SK-N-SH (cell line): ENCODE data around the gene E4F1. TPM values are rescaled to one million over a fixed set of nuclear protein-coding genes. Genes with fewer than 3 reads are reported as not detected.

Experiments used
- CTCF ChIP-seq: fragments of 200-600 bp; sonication (generic); IDR thresholded peaks from 2 replicates; pipeline ENCODE4 v1.6.1; 2017; ENCODE audit warnings: antibody characterized with exemption, mild to moderate bottlenecking, moderate library complexity
- ELF1 ChIP-seq: IDR thresholded peaks from 2 replicates; pipeline ENCODE4 v1.4.0; 2012
- EP300 ChIP-seq, 2 experiments: IDR thresholded peaks; 2 replicates each; pipeline versions ENCODE4 v1.4.0 to v1.6.1; 2012; ENCODE audit warnings: borderline replicate concordance in 1 of 2, low read depth in 1 of 2, low read length in 1 of 2
- FOXM1 ChIP-seq: IDR thresholded peaks from 2 replicates; pipeline ENCODE4 v1.4.0; 2012; ENCODE audit warnings: low read depth, mild to moderate bottlenecking
- GATA2 ChIP-seq: sonication (generic); formaldehyde crosslinking; IDR thresholded peaks from 2 replicates; pipeline ENCODE4 v1.5.0; 2020; ENCODE audit warnings: mild to moderate bottlenecking, missing genetic modification reagents
- MEF2A ChIP-seq: IDR thresholded peaks from 2 replicates; pipeline ENCODE4 v1.4.0; 2012; ENCODE audit warnings: low read depth, borderline replicate concordance
- PBX3 ChIP-seq: IDR thresholded peaks from 2 replicates; pipeline ENCODE4; 2012
- POLR2AphosphoS5 ChIP-seq: IDR thresholded peaks from 2 replicates; pipeline ENCODE4 v1.6.1; 2012; ENCODE audit warnings: low read depth, low read length
- RAD21 ChIP-seq: IDR thresholded peaks from 2 replicates; pipeline ENCODE4 v1.6.1; 2012; ENCODE audit warnings: mild to moderate bottlenecking, low read length
- RCOR1 ChIP-seq: fragments of 150-350 bp; IDR thresholded peaks from 2 replicates; pipeline ENCODE4 v1.6.1; 2017; ENCODE audit warnings: antibody characterized with exemption, low read length
- RXRA ChIP-seq: IDR thresholded peaks from 2 replicates; pipeline ENCODE4 v1.4.0; 2012; ENCODE audit warnings: low read depth, mild to moderate bottlenecking, borderline replicate concordance
- SMC3 ChIP-seq: IDR thresholded peaks from 2 replicates; pipeline ENCODE4 v1.6.1; 2012; ENCODE audit warnings: low read depth, low read length, improper control_type of control experiment
- TCF12 ChIP-seq: IDR thresholded peaks from 2 replicates; pipeline ENCODE4 v1.4.0; 2012
- TEAD4 ChIP-seq: IDR thresholded peaks from 2 replicates; pipeline ENCODE4 v1.4.0; 2012; ENCODE audit warnings: mild to moderate bottlenecking, borderline replicate concordance; ENCODE audit not compliant: insufficient read depth
- USF2 ChIP-seq: fragments of 150-350 bp; IDR thresholded peaks from 2 replicates; pipeline ENCODE4 v1.6.1; 2017; ENCODE audit warnings: antibody characterized with exemption, low read length, low read depth, borderline replicate concordance
- YY1 ChIP-seq: IDR thresholded peaks from 2 replicates; pipeline ENCODE4 v1.4.0; 2012; ENCODE audit warnings: low read depth, mild to moderate bottlenecking
- ZBTB33 ChIP-seq: IDR thresholded peaks from 2 replicates; pipeline ENCODE4 v1.4.0; 2012; ENCODE audit warnings: low read depth, borderline replicate concordance
- polyA plus RNA-seq, 3 experiments: library from polyadenylated mRNA; depleted of rRNA; stranded (reverse); fragments of >200 nt; gene quantifications; 2 replicates each; pipeline ENCODE4 v1.2.3, GENCODE V29; 2012

Gene E4F1
- polyA plus RNA-seq, 1 of the 3 experiments (the other 2 are of a cell fraction) = 33.0 TPM

GRCh38 chr16:2267913-2268666 is 44.7 kb downstream of the E4F1 start, which contains the start of gene RNPS1 (continued):
- TF ChIP-seq ZBTB33 (no peak), GATA2 (CRISPR knock-in tag) (no peak), PBX3 (no peak; the same call in 1 of the 2 replicates), MEF2A (no peak), ELF1 (peak; percentile 95), CTCF (no peak), RXRA (no peak; the same call in 1 of the 2 replicates), USF2 (no peak), YY1 (peak; percentile 82), FOXM1 (no peak), RCOR1 (0 out of 2 replicates have a peak, but pooled peaks have one; percentile 19), EP300 (IDR thresholded peaks at IDR 0.05; ENCODE audit: borderline replicate concordance in 1 of 2, low read depth in 1 of 2, low read length in 1 of 2) (peak in 1 of 2 experiments; percentile 36; a peak in 1 of 4 replicates), TEAD4 (no peak), TCF12 (peak; percentile 7; the same call in 1 of the 2 replicates), POLR2AphosphoS5 (peak; percentile 93), RAD21 (no peak), SMC3 (no peak)
